ENCODE measurements around the gene KRTAP4-12.
"Not testable (repeated sequence)": the region's sequence is repeated elsewhere in the genome, so short reads cannot be mapped to it uniquely, and the experiment has no call there.

KRTAP4-12 gene

GRCh38 chr17:41127371-41127770 lies 3.4 kb upstream of the KRTAP4-12 start:
- H3K36me3 ChIP-seq (ENCODE audit: control insufficient read depth, insufficient read depth, low read length) = no peaks in the 10 kb centered on the region
- no peaks in the 10 kb centered on the region for H3K9me3 ChIP-seq (ENCODE audit: control insufficient read depth, low read length)
- H3K27me3 ChIP-seq (ENCODE audit: control insufficient read depth, insufficient read depth, low read length, poor library complexity, severe bottlenecking) = no peaks in the 10 kb centered on the region
- no peaks in the 10 kb centered on the region for H3K4me1 ChIP-seq (ENCODE audit: control insufficient read depth, insufficient read depth, low read length)
- H3K4me3 ChIP-seq (ENCODE audit: insufficient read depth, low read depth, low read length) = no peak overlapping the region
- 88 to 100% methylated on average over 1 of the region's 1 CpG for WGBS, 2 experiments
- H3K27ac ChIP-seq (ENCODE audit: insufficient read depth, low read depth, low read length, poor library complexity, severe bottlenecking) = no peak overlapping the region

DNA sequence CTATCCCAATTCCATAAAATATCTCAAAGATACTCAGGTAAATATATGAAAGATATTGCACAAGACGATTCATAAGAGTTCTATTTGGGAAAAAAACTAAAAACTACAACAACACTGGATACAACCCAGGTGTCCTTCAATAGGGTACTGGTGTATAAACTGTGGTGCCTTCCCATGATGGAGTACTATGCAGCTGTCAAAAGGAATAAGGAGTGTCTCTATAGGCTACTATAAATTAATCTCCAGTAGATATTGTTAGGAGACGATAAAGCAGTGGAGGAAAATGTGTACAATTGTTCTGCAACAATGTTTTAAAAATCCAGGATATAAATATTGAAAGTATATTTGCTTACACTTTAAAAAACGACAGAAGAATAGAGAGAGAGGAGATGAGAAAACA lies 2.4 kb upstream of the KRTAP4-12 start:
- Histone ChIP-seq H3K27me3 (ENCODE audit: control insufficient read depth, insufficient read depth, low read length, poor library complexity, severe bottlenecking) (no peaks in the 10 kb centered on the region), H3K4me1 (ENCODE audit: control insufficient read depth, insufficient read depth, low read length) (no peaks in the 10 kb centered on the region), H3K27ac (ENCODE audit: insufficient read depth, low read depth, low read length, poor library complexity, severe bottlenecking) (no peak overlapping the region), H3K4me3 (ENCODE audit: insufficient read depth, low read depth, low read length) (no peak overlapping the region), H3K36me3 (ENCODE audit: control insufficient read depth, insufficient read depth, low read length) (no peaks in the 10 kb centered on the region), H3K9me3 (ENCODE audit: control insufficient read depth, low read length) (no peaks in the 10 kb centered on the region)
- WGBS, 2 experiments = 94% methylated on average over 3 of the region's 3 CpGs; no CpG with 5 or more reads in 1 of the 2 experiments

DNA sequence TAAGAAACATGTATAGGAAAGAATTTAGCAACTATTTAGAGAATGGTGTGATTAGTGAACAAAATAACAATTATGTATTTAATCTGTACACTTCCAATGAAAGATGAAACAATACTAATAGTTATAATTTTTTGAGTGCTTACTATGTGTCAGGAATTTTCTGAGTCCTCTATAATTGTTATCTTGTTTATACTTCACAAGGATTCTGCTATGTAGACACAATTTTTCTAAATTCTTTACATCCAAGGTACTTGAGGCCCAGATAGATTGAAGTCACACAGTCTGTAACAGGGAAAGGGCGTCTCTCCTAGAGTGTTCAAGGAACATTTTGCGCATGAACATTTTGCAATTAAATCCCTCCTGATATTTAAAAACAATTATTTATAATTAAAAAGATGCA lies 1.1 kb upstream of the KRTAP4-12 start:
- H3K27ac ChIP-seq (ENCODE audit: insufficient read depth, low read depth, low read length, poor library complexity, severe bottlenecking) = no peak overlapping the region
- no peaks in the 10 kb centered on the region for H3K4me1 ChIP-seq (ENCODE audit: control insufficient read depth, insufficient read depth, low read length)
- no peak overlapping the region for H3K4me3 ChIP-seq (ENCODE audit: insufficient read depth, low read depth, low read length)
- no peaks in the 10 kb centered on the region for H3K36me3 ChIP-seq (ENCODE audit: control insufficient read depth, insufficient read depth, low read length)
- WGBS, 2 experiments = 100% methylated on average over 1 of the region's 2 CpGs
- H3K27me3 ChIP-seq (ENCODE audit: control insufficient read depth, insufficient read depth, low read length, poor library complexity, severe bottlenecking) = no peaks in the 10 kb centered on the region
- H3K9me3 ChIP-seq (ENCODE audit: control insufficient read depth, low read length) = no peaks in the 10 kb centered on the region

DNA sequence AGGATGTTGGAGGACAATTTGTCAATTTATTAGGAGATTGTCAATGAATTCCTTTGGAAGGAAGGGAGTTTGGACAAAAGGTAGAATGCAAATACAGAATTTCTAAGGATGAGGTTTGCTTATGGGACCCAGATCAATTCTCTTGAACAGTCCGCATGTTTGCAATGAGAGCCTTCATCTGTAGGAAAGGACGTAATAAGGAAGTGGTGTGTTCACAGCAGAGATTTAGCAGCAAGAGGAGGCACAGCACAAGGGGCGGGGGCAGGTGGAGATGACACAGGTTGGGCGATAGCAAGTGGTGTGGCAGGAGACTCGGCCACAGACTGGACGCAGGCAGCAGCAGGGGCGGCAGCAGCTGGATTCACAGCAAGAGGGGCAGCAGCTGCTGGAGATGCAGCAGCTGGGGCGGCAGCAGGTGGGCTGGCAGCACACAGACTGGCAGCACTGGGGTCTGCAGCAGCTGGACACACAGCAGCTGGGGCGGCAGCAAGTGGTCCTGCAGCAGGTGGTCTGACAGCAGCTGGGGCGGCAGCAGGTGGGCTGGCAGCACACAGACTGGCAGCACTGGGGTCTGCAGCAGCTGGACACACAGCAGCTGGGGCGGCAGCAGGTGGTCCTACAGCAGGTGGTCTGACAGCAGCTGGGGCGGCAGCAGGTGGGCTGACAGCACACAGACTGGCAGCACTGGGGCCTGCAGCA lies 541 bp downstream of the KRTAP4-12 start:
- H3K4me1 ChIP-seq (ENCODE audit: control insufficient read depth, insufficient read depth, low read length); H3K36me3 ChIP-seq (ENCODE audit: control insufficient read depth, insufficient read depth, low read length); H3K27me3 ChIP-seq (ENCODE audit: control insufficient read depth, insufficient read depth, low read length, poor library complexity, severe bottlenecking); H3K9me3 ChIP-seq (ENCODE audit: control insufficient read depth, low read length); H3K27ac ChIP-seq (ENCODE audit: insufficient read depth, low read depth, low read length, poor library complexity, severe bottlenecking); H3K4me3 ChIP-seq (ENCODE audit: insufficient read depth, low read depth, low read length): not testable (repeated sequence)
- WGBS, 2 experiments = 87 to 89% methylated on average over 12 of the region's 12 CpGs

GRCh38 chr17:41121742-41122141 lies 2.2 kb downstream of the KRTAP4-12 start:
- 93 to 95% methylated on average over 2 of the region's 2 CpGs for WGBS, 2 experiments

DNA sequence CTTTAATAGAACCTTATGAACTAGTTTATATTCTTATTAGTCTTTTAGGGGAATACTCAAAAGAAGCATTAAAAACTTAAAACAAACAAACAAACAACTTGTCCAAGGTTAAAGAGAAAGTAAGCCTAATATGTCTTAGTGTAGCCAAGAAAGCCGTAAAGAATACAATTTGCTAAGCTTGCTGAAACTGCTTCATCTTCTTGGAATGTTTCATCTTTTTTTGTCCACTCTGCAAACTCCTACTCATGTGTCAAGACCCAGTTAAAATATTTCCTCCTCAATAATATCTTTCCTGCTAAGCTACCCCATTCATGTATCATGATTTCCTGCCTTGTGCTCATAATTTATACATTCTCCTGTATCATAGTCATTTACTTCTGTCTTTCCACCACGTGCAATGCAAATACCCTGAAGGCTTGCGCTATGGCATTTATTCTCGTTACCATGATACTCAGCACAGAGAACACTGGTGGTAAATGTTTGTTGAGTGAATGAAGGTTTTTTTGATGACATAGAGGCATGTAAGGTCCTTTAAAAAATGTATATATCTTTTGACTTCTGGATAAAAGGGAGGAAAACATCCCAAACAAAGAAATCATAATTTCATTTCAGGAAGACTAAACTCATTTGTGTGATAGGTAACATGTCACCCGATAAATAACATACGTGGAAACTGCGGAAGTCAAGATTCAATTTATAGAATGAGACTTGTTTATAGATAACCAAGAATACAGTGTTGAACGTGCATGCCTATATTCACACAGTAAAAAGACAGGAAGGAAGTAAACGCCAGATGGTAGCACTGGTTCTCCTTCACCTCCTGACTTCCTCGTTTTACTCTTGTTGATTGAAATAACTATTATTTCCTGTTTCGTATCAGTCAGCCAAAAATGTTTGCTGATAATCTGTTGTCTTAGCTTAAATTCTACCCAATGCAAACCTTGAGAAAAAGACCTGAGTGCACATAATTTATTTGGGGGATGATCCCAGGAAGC lies 4.0 kb downstream of the KRTAP4-12 start:
- 89 to 90% methylated on average over 11 of the region's 11 CpGs for WGBS, 2 experiments
- H3K27me3 ChIP-seq (ENCODE audit: control insufficient read depth, insufficient read depth, low read length, poor library complexity, severe bottlenecking); H3K27ac ChIP-seq (ENCODE audit: insufficient read depth, low read depth, low read length, poor library complexity, severe bottlenecking); H3K4me3 ChIP-seq (ENCODE audit: insufficient read depth, low read depth, low read length); H3K9me3 ChIP-seq (ENCODE audit: control insufficient read depth, low read length); H3K36me3 ChIP-seq (ENCODE audit: control insufficient read depth, insufficient read depth, low read length); H3K4me1 ChIP-seq (ENCODE audit: control insufficient read depth, insufficient read depth, low read length): not testable (repeated sequence)

More at GRCh38 chr17:41121742-41122141, 2.2 kb downstream of the KRTAP4-12 start:
- Histone ChIP-seq H3K4me1 (ENCODE audit: control insufficient read depth, insufficient read depth, low read length) (no peaks in the 10 kb centered on the region), H3K27me3 (ENCODE audit: control insufficient read depth, insufficient read depth, low read length, poor library complexity, severe bottlenecking) (no peaks in the 10 kb centered on the region), H3K27ac (ENCODE audit: insufficient read depth, low read depth, low read length, poor library complexity, severe bottlenecking) (no peak overlapping the region), H3K9me3 (ENCODE audit: control insufficient read depth, low read length) (no peaks in the 10 kb centered on the region), H3K36me3 (ENCODE audit: control insufficient read depth, insufficient read depth, low read length) (no peaks in the 10 kb centered on the region), H3K4me3 (ENCODE audit: insufficient read depth, low read depth, low read length) (no peak overlapping the region)

- no peaks in the 10 kb centered on the region for H3K36me3 ChIP-seq (ENCODE audit: control insufficient read depth, insufficient read depth, low read length)
- H3K9me3 ChIP-seq (ENCODE audit: control insufficient read depth, low read length) = no peaks in the 10 kb centered on the region
- H3K4me3 ChIP-seq (ENCODE audit: insufficient read depth, low read depth, low read length) = no peak overlapping the region
- no peak overlapping the region for H3K27ac ChIP-seq (ENCODE audit: insufficient read depth, low read depth, low read length, poor library complexity, severe bottlenecking)
- H3K27me3 ChIP-seq (ENCODE audit: control insufficient read depth, insufficient read depth, low read length, poor library complexity, severe bottlenecking) = no peaks in the 10 kb centered on the region
- H3K4me1 ChIP-seq (ENCODE audit: control insufficient read depth, insufficient read depth, low read length) = no peaks in the 10 kb centered on the region
- WGBS, 2 experiments = 93 to 97% methylated on average over 4 of the region's 4 CpGs
These were observed 5.3 kb downstream of the KRTAP4-12 start for GRCh38 chr17:41118721-41119120.

GRCh38 chr17:41117846-41118386 lies 6.1 kb downstream of the KRTAP4-12 start, which contains the start of gene KRTAP4-11:
TSS of gene KRTAP4-11 (minus strand) at chr17:41118373. CDS start at chr17:41118315, 58 bp downstream.
- H3K4me1 ChIP-seq (ENCODE audit: control insufficient read depth, insufficient read depth, low read length); H3K4me3 ChIP-seq (ENCODE audit: insufficient read depth, low read depth, low read length); H3K27me3 ChIP-seq (ENCODE audit: control insufficient read depth, insufficient read depth, low read length, poor library complexity, severe bottlenecking); H3K27ac ChIP-seq (ENCODE audit: insufficient read depth, low read depth, low read length, poor library complexity, severe bottlenecking); H3K9me3 ChIP-seq (ENCODE audit: control insufficient read depth, low read length); H3K36me3 ChIP-seq (ENCODE audit: control insufficient read depth, insufficient read depth, low read length): not testable (repeated sequence)
- 84 to 86% methylated on average over 10 of the region's 10 CpGs for WGBS, 2 experiments

DNA sequence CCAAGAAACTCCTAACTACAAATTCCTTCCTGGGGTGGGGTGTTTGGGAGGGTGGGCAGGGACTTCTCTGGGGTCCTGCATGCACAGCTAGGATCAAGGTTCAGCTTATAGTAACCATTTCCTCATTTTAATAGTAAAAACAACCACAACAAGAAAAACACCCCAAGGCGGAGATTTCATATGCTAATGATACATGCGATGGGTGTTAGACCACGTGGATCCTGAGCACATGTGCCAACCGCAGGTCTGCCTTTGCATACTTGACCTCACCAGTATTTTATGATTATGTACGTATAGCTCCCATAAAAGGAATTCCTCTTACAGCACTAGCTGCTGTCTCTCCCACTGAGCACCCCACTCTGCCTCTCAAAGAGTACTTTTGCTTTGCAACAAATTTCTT lies 7.7 kb downstream of the KRTAP4-12 start:
- Histone ChIP-seq H3K9me3 (ENCODE audit: control insufficient read depth, low read length) (peaks cover 6% of the 10 kb centered on the region), H3K4me3 (ENCODE audit: insufficient read depth, low read depth, low read length) (no peak overlapping the region), H3K36me3 (ENCODE audit: control insufficient read depth, insufficient read depth, low read length) (no peaks in the 10 kb centered on the region), H3K27ac (ENCODE audit: insufficient read depth, low read depth, low read length, poor library complexity, severe bottlenecking) (no peak overlapping the region), H3K4me1 (ENCODE audit: control insufficient read depth, insufficient read depth, low read length) (no peaks in the 10 kb centered on the region), H3K27me3 (ENCODE audit: control insufficient read depth, insufficient read depth, low read length, poor library complexity, severe bottlenecking) (no peaks in the 10 kb centered on the region)
- 90 to 91% methylated on average over 5 of the region's 5 CpGs for WGBS, 2 experiments
